ENCODE data around the gene HIP1R.

Gene HIP1R

GRCh38 chr12:122854554-122854953, 19.3 kb downstream of the HIP1R start:
- no peak overlapping the region for H3K4me3 ChIP-seq (ENCODE audit: low read depth, low read length)
- TF ChIP-seq, protein P1, sequence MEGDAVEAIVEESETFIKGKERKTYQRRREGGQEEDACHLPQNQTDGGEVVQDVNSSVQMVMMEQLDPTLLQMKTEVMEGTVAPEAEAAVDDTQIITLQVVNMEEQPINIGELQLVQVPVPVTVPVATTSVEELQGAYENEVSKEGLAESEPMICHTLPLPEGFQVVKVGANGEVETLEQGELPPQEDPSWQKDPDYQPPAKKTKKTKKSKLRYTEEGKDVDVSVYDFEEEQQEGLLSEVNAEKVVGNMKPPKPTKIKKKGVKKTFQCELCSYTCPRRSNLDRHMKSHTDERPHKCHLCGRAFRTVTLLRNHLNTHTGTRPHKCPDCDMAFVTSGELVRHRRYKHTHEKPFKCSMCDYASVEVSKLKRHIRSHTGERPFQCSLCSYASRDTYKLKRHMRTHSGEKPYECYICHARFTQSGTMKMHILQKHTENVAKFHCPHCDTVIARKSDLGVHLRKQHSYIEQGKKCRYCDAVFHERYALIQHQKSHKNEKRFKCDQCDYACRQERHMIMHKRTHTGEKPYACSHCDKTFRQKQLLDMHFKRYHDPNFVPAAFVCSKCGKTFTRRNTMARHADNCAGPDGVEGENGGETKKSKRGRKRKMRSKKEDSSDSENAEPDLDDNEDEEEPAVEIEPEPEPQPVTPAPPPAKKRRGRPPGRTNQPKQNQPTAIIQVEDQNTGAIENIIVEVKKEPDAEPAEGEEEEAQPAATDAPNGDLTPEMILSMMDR (IDR thresholded peaks at IDR 0.05; ENCODE audit: borderline replicate concordance, insufficient read depth, low read depth, low read length) = no peak

DNA sequence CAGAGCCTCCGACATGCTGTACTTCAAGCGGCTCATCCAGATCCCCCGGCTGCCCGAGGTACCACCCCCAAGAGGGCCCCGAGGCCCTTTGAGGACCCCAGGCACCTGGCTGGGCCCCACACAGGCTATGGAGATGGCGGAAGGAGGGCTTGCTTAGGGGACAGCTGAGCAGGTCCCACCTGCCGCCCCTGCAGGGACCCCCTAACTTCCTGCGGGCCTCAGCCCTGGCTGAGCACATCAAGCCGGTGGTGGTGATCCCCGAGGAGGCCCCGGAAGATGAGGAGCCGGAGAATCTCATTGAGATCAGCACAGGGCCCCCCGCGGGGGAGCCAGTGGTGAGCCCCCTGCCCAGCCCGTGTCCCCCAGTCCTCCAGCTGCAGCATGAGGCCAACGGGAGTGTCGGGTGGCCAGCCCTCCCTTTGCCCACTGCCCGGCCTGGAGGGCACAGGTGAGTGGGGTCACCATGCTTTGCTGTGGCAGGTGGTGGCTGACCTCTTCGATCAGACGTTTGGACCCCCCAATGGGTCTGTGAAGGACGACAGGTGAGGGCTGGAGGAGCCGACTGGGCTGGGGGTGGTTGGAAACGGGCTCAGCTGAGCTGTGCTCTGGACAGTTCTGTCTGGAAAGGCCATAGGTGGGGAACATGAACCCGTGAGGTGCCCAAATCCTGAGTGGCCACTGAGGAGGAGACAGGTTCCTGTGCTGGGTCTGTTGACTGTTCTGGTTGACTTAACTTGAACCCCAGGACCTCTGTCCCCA, 20.0 kb downstream of the HIP1R start:
- TF ChIP-seq, protein P1 (IDR thresholded peaks at IDR 0.05; ENCODE audit: borderline replicate concordance, insufficient read depth, low read depth, low read length) = no peak
- no peak overlapping the region for H3K4me3 ChIP-seq (ENCODE audit: low read depth, low read length)

DNA sequence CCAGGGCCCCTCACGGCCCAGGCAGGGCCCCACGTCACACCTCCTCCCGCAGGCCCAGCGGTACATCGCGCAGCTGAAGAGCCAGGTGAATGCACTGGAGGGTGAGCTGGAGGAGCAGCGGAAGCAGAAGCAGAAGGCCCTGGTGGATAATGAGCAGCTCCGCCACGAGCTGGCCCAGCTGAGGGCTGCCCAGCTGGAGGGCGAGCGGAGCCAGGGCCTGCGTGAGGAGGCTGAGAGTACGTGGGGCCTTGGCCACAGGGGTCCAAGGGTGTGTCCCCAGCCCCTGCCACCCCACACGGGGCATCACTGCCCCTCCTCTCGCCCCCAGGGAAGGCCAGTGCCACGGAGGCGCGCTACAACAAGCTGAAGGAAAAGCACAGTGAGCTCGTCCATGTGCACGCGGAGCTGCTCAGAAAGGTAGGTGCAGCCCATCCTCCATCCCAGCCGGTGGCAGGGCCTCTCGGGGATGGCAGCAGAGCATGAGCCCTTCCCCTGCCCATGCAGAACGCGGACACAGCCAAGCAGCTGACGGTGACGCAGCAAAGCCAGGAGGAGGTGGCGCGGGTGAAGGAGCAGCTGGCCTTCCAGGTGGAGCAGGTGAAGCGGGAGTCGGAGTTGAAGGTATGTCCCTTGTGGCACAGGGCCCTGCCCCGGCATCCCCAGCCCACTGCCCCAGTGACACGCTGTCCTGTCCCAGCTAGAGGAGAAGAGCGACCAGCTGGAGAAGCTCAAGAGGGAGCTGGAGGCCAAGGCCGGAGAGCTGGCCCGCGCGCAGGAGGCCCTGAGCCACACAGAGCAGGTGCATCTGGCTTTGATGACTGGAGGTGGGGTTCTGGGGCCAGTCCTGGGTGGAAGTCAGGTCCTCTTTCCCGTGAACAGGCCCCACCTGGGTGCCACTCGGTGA, 20.9 kb downstream of the HIP1R start:
- TF ChIP-seq, protein P1 (IDR thresholded peaks at IDR 0.05; ENCODE audit: borderline replicate concordance, insufficient read depth, low read depth, low read length) = no peak
- no peak overlapping the region for H3K4me3 ChIP-seq (ENCODE audit: low read depth, low read length)

GRCh38 chr12:122856999-122857671, 21.9 kb downstream of the HIP1R start:
- TF ChIP-seq, protein P1 (IDR thresholded peaks at IDR 0.05; ENCODE audit: borderline replicate concordance, insufficient read depth, low read depth, low read length) = no peak
- no peak overlapping the region for H3K4me3 ChIP-seq (ENCODE audit: low read depth, low read length)

- TF ChIP-seq, protein P1 (IDR thresholded peaks at IDR 0.05; ENCODE audit: borderline replicate concordance, insufficient read depth, low read depth, low read length) = no peak
Observed at GRCh38 chr12:122858171-122858570, 22.9 kb downstream of the HIP1R start.

GRCh38 chr12:122858591-122859302, 23.5 kb downstream of the HIP1R start:
- H3K4me3 ChIP-seq (ENCODE audit: low read depth, low read length) = no peak overlapping the region
- TF ChIP-seq, protein P1 (IDR thresholded peaks at IDR 0.05; ENCODE audit: borderline replicate concordance, insufficient read depth, low read depth, low read length) = no peak

More at GRCh38 chr12:122858171-122858570, 22.9 kb downstream of the HIP1R start:
- H3K4me3 ChIP-seq (ENCODE audit: low read depth, low read length) = no peak overlapping the region

Measured in GM12875 (cell line).